GM18505 (cell line): ENCODE results near the gene HMCN1.
"Not testable (repeated sequence)": the region's sequence is repeated elsewhere in the genome, so short reads cannot be mapped to it uniquely, and the experiment has no call there.

Experiments used
- ATAC-seq: cut with Tn5 transposase; IDR thresholded peaks from one replicate; pipeline ENCODE4 v1.9.1; 2021; ENCODE audit not compliant: unreplicated experiment
- POLR2A ChIP-seq: IDR thresholded peaks from 4 replicates; pipeline ENCODE4 v1.6.1; 2011; ENCODE audit warnings: borderline replicate concordance; ENCODE audit not compliant: insufficient read depth, insufficient read length; ENCODE audit errors: extremely low read depth

HMCN1 gene

GRCh38 chr1:186139115-186139514 lies 404.9 kb downstream of the HMCN1 start:
- no peak for TF ChIP-seq POLR2A
- ATAC-seq, result no peak

DNA sequence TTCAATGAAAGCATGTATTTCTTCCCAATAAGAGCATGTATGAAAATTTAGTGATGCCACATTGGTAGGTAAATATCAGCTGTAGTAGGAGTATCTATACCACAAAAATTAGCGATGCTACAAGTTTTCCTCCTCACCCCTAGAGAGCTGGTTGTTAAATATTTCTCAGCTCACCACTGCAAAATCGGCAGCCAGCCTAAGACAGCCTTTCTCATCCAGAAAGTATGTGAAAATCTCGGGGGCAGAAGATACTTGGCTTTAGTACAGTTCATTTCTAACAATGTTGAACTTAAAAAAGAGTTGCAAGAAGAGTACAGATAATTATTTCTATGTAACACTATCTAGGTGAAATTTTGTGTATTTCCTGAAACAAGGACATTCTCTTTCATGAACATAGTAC lies 405.5 kb downstream of the HMCN1 start:
- ATAC-seq, result no peak
- TF ChIP-seq POLR2A, result no peak

DNA sequence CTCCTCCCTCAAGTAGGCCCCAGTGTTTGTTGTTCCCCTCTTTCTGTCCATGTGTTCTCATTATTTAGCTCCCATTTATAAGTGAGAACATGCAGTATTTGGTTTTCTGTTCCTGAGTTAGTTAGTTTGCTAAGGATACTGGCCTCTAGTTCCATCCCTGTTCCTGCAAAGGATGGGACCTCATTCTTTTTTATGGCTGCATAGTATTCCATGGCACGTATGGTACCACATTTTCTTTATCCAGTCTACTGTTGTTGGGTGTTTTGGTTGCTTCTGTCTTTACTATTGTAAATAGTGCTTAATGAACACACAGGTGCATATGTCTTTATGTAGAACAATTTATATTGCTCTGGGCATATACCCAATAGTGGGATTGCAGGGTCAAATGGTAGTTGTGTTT lies 408.0 kb downstream of the HMCN1 start:
- TF ChIP-seq POLR2A, result no peak
- ATAC-seq, result no peak

DNA sequence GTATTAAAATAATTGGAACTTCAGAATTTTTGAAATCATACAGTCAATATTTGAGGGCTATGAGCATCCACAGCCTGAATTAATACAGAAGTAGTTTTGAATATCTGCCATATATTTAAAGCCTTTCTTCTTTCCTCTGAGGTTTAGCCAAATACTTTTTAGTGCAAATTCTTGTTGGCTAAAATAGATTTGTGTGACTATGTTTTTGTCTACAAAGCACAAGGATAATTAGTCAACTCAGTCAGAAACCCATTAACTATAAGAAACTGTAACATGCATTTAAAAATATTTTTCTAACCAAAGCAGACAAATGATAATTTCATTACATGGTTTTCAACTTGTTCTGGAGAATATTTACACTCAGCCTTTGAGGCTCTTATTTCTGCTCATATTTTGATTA lies 408.7 kb downstream of the HMCN1 start:
- ATAC-seq, result no peak

DNA sequence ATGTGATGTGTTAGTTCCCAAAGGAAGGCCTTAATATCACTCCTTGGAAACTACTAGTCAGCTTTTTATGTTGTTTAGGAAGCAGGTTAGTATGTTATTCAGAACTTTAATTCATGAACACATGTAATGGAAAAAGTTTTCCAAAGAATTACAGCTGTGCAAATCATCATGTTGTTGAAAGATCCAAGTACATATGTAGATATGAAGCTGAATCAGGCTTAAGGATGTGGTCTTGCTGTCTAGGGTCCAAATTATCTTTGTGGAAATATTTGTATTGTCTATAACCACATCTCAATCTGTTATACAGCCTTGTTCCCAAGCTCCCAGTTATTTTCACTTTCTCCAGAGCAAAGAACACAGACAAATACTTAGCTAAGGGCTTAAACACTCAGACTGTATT lies 409.3 kb downstream of the HMCN1 start:
- no peak for TF ChIP-seq POLR2A
- no peak for ATAC-seq

More for the DNA sequence above, 408.7 kb downstream of the HMCN1 start:
- no peak for TF ChIP-seq POLR2A

DNA sequence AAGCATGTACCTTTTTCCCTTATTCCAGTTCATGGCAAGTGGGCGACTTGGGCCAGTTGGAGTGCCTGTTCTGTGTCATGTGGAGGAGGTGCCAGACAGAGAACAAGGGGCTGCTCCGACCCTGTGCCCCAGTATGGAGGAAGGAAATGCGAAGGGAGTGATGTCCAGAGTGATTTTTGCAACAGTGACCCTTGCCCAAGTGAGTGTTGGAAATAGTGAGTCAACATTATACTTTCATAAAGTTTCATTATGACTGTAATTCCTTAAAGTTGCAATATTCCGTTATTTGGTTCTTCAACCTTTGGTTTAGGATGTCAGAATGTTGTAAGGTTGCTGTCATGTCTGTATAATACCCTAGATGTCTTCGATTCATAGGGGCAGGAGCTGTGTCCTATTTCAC lies 410.3 kb downstream of the HMCN1 start:
- no peak for ATAC-seq
- no peak for TF ChIP-seq POLR2A

DNA sequence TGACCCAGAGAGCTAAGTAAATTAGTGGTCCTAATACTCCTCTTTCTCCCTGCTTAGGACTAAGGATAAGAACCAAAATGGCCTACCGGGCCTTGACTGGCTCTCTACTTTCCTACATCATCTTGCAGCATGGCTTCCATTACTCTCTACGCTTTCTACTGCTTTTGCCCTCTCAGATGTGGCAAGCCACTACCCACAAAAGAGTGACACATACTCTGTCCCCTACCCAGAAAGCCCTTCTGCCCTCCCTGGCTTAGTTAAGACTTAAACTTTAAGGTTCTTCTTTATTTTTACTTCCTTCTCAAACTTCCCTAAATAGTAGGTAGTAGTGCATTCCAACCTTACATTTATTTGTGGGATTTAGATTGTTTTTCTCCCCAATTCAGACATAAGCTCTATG lies 412.8 kb downstream of the HMCN1 start:
- TF ChIP-seq POLR2A, result no peak
- no peak for ATAC-seq

- no peak for ATAC-seq
- no peak for TF ChIP-seq POLR2A
These were observed 415.4 kb downstream of the HMCN1 start for GRCh38 chr1:186149591-186149990.

- ATAC-seq, result no peak
- TF ChIP-seq POLR2A, result no peak
These were observed 418.0 kb downstream of the HMCN1 start for GRCh38 chr1:186152227-186152619.

- no peak for TF ChIP-seq POLR2A
- no peak for ATAC-seq
These were observed 418.5 kb downstream of the HMCN1 start for GRCh38 chr1:186152620-186153239.

DNA sequence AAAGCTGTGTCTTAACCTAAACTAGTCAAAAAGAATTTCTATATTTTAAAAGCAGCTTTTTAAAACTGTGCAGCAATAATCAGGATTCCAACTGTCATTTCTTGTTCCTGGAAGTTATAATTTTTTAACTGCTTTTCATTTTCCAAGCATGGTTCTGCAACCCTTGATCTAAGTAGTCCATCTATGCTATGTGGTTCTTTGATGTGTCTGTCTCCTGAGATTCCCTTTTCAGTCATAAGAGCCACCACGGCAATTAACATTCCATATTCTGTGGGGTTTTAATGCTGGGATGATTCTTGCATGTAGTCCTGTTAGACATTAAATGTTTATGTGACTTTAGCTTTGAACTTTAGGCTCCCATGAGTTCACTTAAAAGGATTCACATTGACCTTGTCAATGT lies 420.5 kb downstream of the HMCN1 start:
- no peak for TF ChIP-seq POLR2A
- ATAC-seq, result no peak

DNA sequence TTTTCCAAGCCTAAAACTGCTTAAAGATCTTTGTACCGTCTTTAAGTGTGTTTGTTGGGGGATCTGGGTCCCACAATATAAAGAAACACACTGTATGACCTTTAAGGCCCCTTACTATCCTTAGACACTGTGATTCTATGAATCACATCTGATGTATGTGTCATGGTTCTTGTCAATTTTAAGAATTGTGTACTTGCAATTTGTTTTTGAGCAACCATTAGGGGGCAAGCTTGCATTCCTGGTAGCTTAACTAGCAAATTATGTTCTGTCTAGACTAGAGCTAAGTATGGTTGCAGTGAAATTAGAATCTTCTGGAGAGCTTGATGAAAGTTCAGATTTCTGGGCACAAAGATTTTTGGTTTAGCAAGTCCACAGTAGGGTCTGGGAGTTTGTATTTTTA lies 421.4 kb downstream of the HMCN1 start:
- no peak for TF ChIP-seq POLR2A
- ATAC-seq, result no peak

DNA sequence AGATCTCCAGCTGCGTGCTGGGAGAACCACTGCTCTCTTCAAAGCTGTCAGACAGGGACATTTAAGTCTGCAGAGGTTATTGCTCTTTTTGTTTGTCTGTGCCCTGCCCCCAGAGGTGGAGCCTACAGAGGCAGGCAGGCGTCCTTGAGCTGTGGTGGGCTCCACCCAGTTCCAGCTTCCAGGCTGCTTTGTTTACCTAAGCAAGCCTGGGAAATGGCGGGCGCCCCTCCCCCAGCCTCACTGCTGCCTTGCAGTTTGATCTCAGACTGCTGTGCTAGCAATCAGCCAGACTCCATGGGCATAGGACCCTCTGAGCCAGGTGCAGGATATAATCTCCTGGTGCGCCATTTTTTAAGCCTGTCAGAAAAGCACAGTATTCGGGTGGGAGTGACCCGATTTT lies 428.7 kb downstream of the HMCN1 start:
- ATAC-seq, result not testable (repeated sequence)

GRCh38 chr1:186164773-186165172 lies 430.6 kb downstream of the HMCN1 start:
- no peak for ATAC-seq
- no peak for TF ChIP-seq POLR2A

DNA sequence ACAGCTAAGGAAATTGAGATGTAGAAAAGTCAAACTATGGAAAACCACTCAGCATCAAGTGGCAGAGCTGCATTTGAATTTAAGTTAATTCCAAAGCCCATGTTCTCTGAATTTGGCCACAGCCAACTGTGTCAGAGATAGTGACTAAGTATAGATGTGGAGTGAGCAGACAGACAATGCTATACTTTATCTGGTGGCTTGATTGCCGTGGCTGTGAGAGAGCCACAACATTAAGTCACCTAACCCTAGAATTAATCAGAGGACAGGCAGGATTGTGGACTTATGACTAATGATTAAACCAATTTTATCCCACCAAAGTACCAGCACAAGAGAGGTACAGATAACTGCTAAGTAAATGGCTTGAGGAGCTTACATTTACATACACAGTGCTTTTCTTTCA lies 431.1 kb downstream of the HMCN1 start:
- no peak for ATAC-seq
- no peak for TF ChIP-seq POLR2A
